Measurements from ENCODE around the gene NAA60.

DNA sequence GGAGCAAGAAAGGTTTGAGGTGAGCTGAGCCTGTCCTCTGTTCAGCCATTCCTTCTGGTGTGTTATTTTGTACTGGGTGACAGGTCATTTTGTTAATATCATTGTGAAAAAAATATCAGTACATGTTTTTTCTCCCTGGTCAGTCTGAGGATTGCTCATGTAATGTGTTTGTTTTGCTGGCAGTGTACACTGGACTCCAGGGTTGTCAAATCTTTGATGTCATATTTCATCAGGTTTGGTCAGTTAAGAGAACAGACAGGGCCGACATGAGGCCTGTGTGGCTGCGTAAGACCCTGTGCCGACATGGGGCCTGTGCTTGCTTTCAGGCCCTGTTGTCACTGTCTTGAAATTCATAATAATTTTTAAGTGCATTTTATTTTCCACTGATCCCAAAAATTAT is 79.8 kb downstream of the NAA60 start:
- TF ChIP-seq POLR2A (IDR thresholded peaks at IDR 0.05; ENCODE audit: low read length) (no peak), GATA1 (IDR thresholded peaks at IDR 0.05; ENCODE audit: low read depth, low read length) (no peak)
